ENCODE results near the gene PIEZO2. TPM values are rescaled to one million over a fixed set of nuclear protein-coding genes. Genes with fewer than 3 reads are reported as not detected.

The PIEZO2 gene
- total and polyA plus RNA-seq, 9 donors: 19.3 to 55.4 (median 35.3) TPM

DNA sequence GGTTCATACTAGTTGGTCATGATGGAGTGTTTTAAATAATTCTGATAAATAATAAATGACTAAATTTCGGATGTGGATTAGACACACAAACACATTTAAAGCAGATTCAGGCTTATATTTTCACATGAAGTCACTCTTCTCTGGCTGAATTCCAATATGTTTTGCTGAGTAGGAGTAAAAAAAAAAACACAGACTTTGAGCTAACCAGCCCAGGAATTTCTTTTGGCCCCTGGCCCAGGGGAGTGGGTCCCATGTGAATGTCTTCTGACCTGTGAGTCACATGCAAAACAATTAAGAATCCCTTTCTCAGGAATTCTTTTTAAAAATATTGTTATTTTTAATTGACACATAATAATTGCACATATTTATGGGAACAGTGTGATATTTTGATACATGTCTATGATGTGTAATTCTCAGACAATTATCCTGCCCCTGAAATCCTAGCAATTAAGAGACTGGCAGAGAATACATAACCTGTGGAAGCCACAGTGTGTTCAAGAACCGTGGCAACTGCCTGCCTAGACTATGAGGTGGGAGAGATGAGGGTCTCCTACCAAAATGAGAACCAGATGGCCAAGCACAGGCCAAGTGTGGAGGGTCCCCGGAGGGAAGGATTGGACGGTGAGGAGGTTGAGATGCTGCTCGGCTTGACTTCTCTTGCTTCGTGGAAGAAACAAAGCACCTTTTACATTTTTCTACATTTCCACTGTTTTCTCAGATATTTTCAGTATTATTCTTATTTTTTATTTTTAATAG lies 236.4 kb downstream of the PIEZO2 start:
- peak; percentile 95 for DNase-seq
- no peak overlapping the region for H3K4me3 ChIP-seq (ENCODE audit: low read length)
- H3K36me3 ChIP-seq (ENCODE audit: control insufficient read depth, insufficient read depth, low read length): no peaks in the 10 kb centered on the region
- no peaks in the 10 kb centered on the region for H3K9me3 ChIP-seq (replicated peaks; ENCODE audit: control insufficient read depth, low read depth, low read length)
- H3K4me1 ChIP-seq (ENCODE audit: control insufficient read depth, insufficient read depth, low read length): peaks cover 2% of the 10 kb centered on the region
- no peaks in the 10 kb centered on the region for H3K27me3 ChIP-seq (ENCODE audit: control insufficient read depth, insufficient read depth, low read length)
- H3K27ac ChIP-seq (ENCODE audit: low read length): peak overlapping the region; percentile 87
- WGBS (ENCODE audit: insufficient coverage): 29% methylated on average over 1 of the region's 6 CpGs

GRCh38 chr18:10909724-10910123 lies 239.6 kb downstream of the PIEZO2 start:
- no CpG with 5 or more reads among the region's 4 CpGs for WGBS (ENCODE audit: insufficient coverage)
- no peaks in the 10 kb centered on the region for H3K9me3 ChIP-seq (replicated peaks; ENCODE audit: control insufficient read depth, low read depth, low read length)
- no peak overlapping the region for H3K27ac ChIP-seq (ENCODE audit: low read length)
- no peak for DNase-seq
- H3K27me3 ChIP-seq (ENCODE audit: control insufficient read depth, insufficient read depth, low read length): no peaks in the 10 kb centered on the region
- H3K36me3 ChIP-seq (ENCODE audit: control insufficient read depth, insufficient read depth, low read length): no peaks in the 10 kb centered on the region
- peaks cover 2% of the 10 kb centered on the region for H3K4me1 ChIP-seq (ENCODE audit: control insufficient read depth, insufficient read depth, low read length)
- no peak overlapping the region for H3K4me3 ChIP-seq (ENCODE audit: low read length)

- Histone ChIP-seq H3K27ac (ENCODE audit: low read length) (no peak overlapping the region), H3K27me3 (ENCODE audit: control insufficient read depth, insufficient read depth, low read length) (no peaks in the 10 kb centered on the region), H3K9me3 (replicated peaks; ENCODE audit: control insufficient read depth, low read depth, low read length) (no peaks in the 10 kb centered on the region), H3K36me3 (ENCODE audit: control insufficient read depth, insufficient read depth, low read length) (no peaks in the 10 kb centered on the region), H3K4me1 (ENCODE audit: control insufficient read depth, insufficient read depth, low read length) (peaks cover 2% of the 10 kb centered on the region), H3K4me3 (ENCODE audit: low read length) (no peak overlapping the region)
- DNase-seq: no peak
- WGBS (ENCODE audit: insufficient coverage): 100% methylated on average over 2 of the region's 5 CpGs
These were observed 240.6 kb downstream of the PIEZO2 start for GRCh38 chr18:10908760-10909159.

- Histone ChIP-seq H3K36me3 (ENCODE audit: control insufficient read depth, insufficient read depth, low read length) (no peaks in the 10 kb centered on the region), H3K4me1 (ENCODE audit: control insufficient read depth, insufficient read depth, low read length) (peaks cover under 1% of the 10 kb centered on the region), H3K27me3 (ENCODE audit: control insufficient read depth, insufficient read depth, low read length) (no peaks in the 10 kb centered on the region), H3K9me3 (replicated peaks; ENCODE audit: control insufficient read depth, low read depth, low read length) (no peaks in the 10 kb centered on the region), H3K27ac (ENCODE audit: low read length) (no peak overlapping the region), H3K4me3 (ENCODE audit: low read length) (no peak overlapping the region)
- DNase-seq: no peak
- WGBS (ENCODE audit: insufficient coverage): no CpG with 5 or more reads among the region's 1 CpG
These were observed 241.6 kb downstream of the PIEZO2 start for GRCh38 chr18:10907749-10908148.

GRCh38 chr18:10901329-10901728 lies 248.0 kb downstream of the PIEZO2 start:
- Histone ChIP-seq H3K4me1 (ENCODE audit: control insufficient read depth, insufficient read depth, low read length) (no peaks in the 10 kb centered on the region), H3K27me3 (ENCODE audit: control insufficient read depth, insufficient read depth, low read length) (no peaks in the 10 kb centered on the region), H3K9me3 (replicated peaks; ENCODE audit: control insufficient read depth, low read depth, low read length) (no peaks in the 10 kb centered on the region), H3K27ac (ENCODE audit: low read length) (no peak overlapping the region), H3K4me3 (ENCODE audit: low read length) (no peak overlapping the region), H3K36me3 (ENCODE audit: control insufficient read depth, insufficient read depth, low read length) (no peaks in the 10 kb centered on the region)
- 100% methylated on average over 1 of the region's 2 CpGs for WGBS (ENCODE audit: insufficient coverage)
- DNase-seq: no peak

DNA sequence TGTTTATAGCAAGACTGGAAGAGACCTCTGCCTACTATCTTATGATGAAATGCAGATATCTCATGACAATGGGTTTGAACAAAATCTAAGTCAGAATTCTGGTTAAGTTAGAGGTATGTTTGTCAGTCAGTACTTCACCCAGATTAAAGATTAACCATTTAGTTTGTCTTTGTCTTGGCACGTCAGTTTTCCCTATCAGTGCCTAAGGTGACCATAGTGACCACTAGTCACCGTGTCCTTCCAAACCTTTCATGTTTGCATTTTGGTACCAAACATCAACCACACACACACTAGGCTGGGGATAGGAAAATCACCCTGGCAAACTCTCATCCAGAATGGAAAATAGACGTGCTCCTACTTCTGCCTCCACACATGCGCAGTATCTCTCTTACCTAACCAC lies 248.9 kb downstream of the PIEZO2 start:
- DNase-seq: no peak
- Histone ChIP-seq H3K27ac (ENCODE audit: low read length) (no peak overlapping the region), H3K27me3 (ENCODE audit: control insufficient read depth, insufficient read depth, low read length) (no peaks in the 10 kb centered on the region), H3K9me3 (replicated peaks; ENCODE audit: control insufficient read depth, low read depth, low read length) (no peaks in the 10 kb centered on the region), H3K36me3 (ENCODE audit: control insufficient read depth, insufficient read depth, low read length) (no peaks in the 10 kb centered on the region), H3K4me1 (ENCODE audit: control insufficient read depth, insufficient read depth, low read length) (no peaks in the 10 kb centered on the region), H3K4me3 (ENCODE audit: low read length) (no peak overlapping the region)
- 96% methylated on average over 3 of the region's 4 CpGs for WGBS (ENCODE audit: insufficient coverage)

DNA sequence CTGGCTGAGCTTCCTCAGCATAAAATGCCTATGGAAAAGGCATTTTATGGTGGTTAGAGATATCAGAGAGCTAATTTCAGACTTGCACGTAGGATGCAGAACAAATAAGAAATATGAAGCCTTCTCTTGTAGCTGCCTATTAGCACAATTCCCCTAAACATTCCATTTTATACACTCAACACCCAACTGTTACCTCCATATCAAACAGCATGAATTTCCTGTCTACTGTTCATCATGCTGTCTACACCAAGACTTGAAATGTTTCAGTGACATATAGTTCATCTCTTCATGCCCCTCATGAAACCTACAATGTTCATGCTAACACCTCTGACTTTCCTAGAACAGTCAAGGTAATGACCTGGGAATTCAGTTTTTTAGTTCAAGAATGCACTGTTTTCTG lies 249.9 kb downstream of the PIEZO2 start:
- DNase-seq: no peak
- Histone ChIP-seq H3K27ac (ENCODE audit: low read length) (no peak overlapping the region), H3K4me1 (ENCODE audit: control insufficient read depth, insufficient read depth, low read length) (no peaks in the 10 kb centered on the region), H3K27me3 (ENCODE audit: control insufficient read depth, insufficient read depth, low read length) (no peaks in the 10 kb centered on the region), H3K36me3 (ENCODE audit: control insufficient read depth, insufficient read depth, low read length) (no peaks in the 10 kb centered on the region), H3K9me3 (replicated peaks; ENCODE audit: control insufficient read depth, low read depth, low read length) (no peaks in the 10 kb centered on the region), H3K4me3 (ENCODE audit: low read length) (no peak overlapping the region)
- no CpG with 5 or more reads among the region's 1 CpG for WGBS (ENCODE audit: insufficient coverage)

DNA sequence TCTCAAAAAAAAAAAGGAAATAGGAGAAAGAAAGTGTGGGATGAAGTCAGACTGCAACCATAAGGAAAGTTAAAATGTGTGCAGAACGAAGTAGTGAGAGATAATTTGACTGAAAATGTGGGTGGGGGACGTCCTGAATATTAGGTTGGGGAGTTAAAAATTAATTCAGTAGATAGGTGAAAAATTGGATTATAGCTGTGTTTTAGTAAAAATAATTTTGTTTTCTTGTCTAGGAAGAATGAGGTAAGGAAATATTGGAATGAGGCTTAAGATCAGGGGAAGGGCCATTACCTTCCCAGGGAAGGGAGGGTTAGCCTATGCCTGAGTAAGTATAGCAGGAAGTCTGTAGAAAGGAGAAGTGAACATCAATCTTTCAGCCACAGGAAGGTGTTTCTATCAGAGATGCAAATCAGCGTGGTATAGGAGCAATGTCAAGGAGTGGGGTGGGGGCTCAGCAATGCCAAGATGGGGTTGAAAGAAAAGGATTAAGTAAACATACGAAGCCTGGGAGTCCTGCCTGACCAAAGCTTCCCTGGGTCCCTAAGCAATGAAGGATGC lies 250.9 kb downstream of the PIEZO2 start:
- DNase-seq: no peak
- Histone ChIP-seq H3K4me1 (ENCODE audit: control insufficient read depth, insufficient read depth, low read length) (no peaks in the 10 kb centered on the region), H3K9me3 (replicated peaks; ENCODE audit: control insufficient read depth, low read depth, low read length) (no peaks in the 10 kb centered on the region), H3K27me3 (ENCODE audit: control insufficient read depth, insufficient read depth, low read length) (no peaks in the 10 kb centered on the region), H3K36me3 (ENCODE audit: control insufficient read depth, insufficient read depth, low read length) (no peaks in the 10 kb centered on the region), H3K4me3 (ENCODE audit: low read length) (no peak overlapping the region), H3K27ac (ENCODE audit: low read length) (no peak overlapping the region)
- 81% methylated on average over 4 of the region's 4 CpGs for WGBS (ENCODE audit: insufficient coverage)

GRCh38 chr18:10896851-10897250 lies 252.5 kb downstream of the PIEZO2 start:
- H3K4me3 ChIP-seq (ENCODE audit: low read length): no peak overlapping the region
- no peaks in the 10 kb centered on the region for H3K36me3 ChIP-seq (ENCODE audit: control insufficient read depth, insufficient read depth, low read length)
- no peaks in the 10 kb centered on the region for H3K9me3 ChIP-seq (replicated peaks; ENCODE audit: control insufficient read depth, low read depth, low read length)
- H3K27me3 ChIP-seq (ENCODE audit: control insufficient read depth, insufficient read depth, low read length): no peaks in the 10 kb centered on the region
- H3K4me1 ChIP-seq (ENCODE audit: control insufficient read depth, insufficient read depth, low read length): no peaks in the 10 kb centered on the region
- DNase-seq: no peak
- no peak overlapping the region for H3K27ac ChIP-seq (ENCODE audit: low read length)
- WGBS (ENCODE audit: insufficient coverage): no CpG with 5 or more reads among the region's 3 CpGs

DNA sequence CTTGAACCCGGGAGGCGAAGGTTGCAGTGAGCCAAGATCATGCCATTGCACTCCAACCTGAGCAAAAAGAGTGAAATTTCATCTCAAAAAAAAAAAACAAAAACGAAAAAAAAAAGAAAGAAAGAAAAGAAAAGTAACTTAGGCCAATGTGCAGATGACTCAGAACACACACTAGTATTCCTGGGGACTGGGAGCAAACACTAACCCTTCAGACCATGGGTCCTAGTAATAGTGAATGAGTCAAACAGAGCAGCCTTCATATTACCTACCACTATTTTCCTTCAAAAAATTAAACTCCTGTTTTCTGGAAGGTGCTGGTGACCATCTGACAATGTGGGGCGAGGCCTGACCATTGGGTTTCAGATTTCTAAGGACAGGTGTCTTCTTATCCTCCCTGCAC lies 253.4 kb downstream of the PIEZO2 start:
- H3K9me3 ChIP-seq (replicated peaks; ENCODE audit: control insufficient read depth, low read depth, low read length): no peaks in the 10 kb centered on the region
- DNase-seq: no peak
- WGBS (ENCODE audit: insufficient coverage): no CpG with 5 or more reads among the region's 4 CpGs
- H3K36me3 ChIP-seq (ENCODE audit: control insufficient read depth, insufficient read depth, low read length): no peaks in the 10 kb centered on the region
- no peak overlapping the region for H3K4me3 ChIP-seq (ENCODE audit: low read length)
- H3K27ac ChIP-seq (ENCODE audit: low read length): no peak overlapping the region
- H3K4me1 ChIP-seq (ENCODE audit: control insufficient read depth, insufficient read depth, low read length): no peaks in the 10 kb centered on the region
- no peaks in the 10 kb centered on the region for H3K27me3 ChIP-seq (ENCODE audit: control insufficient read depth, insufficient read depth, low read length)

All from muscle of leg (tissue), 11 donors.